Keratinocyte (primary cell): ENCODE results near the gene STAC. TPM values are rescaled to one million over a fixed set of nuclear protein-coding genes. Genes with fewer than 3 reads are reported as not detected.

Experiments
- DNase-seq: peaks from one replicate; pipeline ENCODE4 v3.0.0-alpha.2; 2011; ENCODE audit warnings: low read depth, missing footprints, low spot score
- FAIRE-seq: peaks from 2 replicates; lab custom pipeline; 2011; peaks lifted over from hg19 to GRCh38; lab: Jason Lieb, UNC
- H2AFZ ChIP-seq: 2 replicates; pipeline ENCODE4 v1.6.0; 2012; ENCODE audit warnings: low read length, control low read depth, inconsistent platforms; ENCODE audit not compliant: control insufficient read depth
- H3K27ac ChIP-seq: 2 replicates; pipeline ENCODE4 v1.5.1; 2011; ENCODE audit warnings: low read length; ENCODE audit not compliant: control insufficient read depth, insufficient read depth
- H3K27me3 ChIP-seq: 3 replicates; pipeline ENCODE4 v1.6.0; 2011; ENCODE audit warnings: low read length; ENCODE audit not compliant: control insufficient read depth, insufficient read depth; ENCODE audit errors: extremely low read depth
- H3K36me3 ChIP-seq, 2 experiments: 2 replicates in 1 of 2; 3 replicates in 1 of 2; pipeline ENCODE4 v1.5.1; 2011; ENCODE audit warnings: low read length in 2 of 2, mild to moderate bottlenecking in 1 of 2; ENCODE audit not compliant: control insufficient read depth in 2 of 2, insufficient read depth in 2 of 2; ENCODE audit errors: extremely low read depth in 1 of 2
- H3K4me1 ChIP-seq: 3 replicates; pipeline ENCODE4 v1.5.1; 2011; ENCODE audit warnings: low read length; ENCODE audit not compliant: control insufficient read depth, insufficient read depth; ENCODE audit errors: extremely low read depth
- H3K4me2 ChIP-seq: 3 replicates; pipeline ENCODE4 v1.6.0; 2011; ENCODE audit warnings: low read depth, low read length; ENCODE audit not compliant: control insufficient read depth, insufficient read depth; ENCODE audit errors: extremely low read depth
- H3K4me3 ChIP-seq, 3 experiments: fragments of 200-600 bp in 1 of 3; sonication (generic) in 1 of 3; 2 replicates in 2 of 3; 3 replicates in 1 of 3; pipeline ENCODE4 v1.5.1; 2011 to 2016; ENCODE audit warnings: low read length in 3 of 3, mild to moderate bottlenecking in 3 of 3, control low read depth in 2 of 3, inconsistent platforms in 1 of 3, low read depth in 1 of 3, mixed read lengths in 1 of 3, mixed run types in 1 of 3, moderate library complexity in 1 of 3; ENCODE audit not compliant: control insufficient read depth in 2 of 3, insufficient read depth in 2 of 3; ENCODE audit errors: extremely low read depth in 1 of 3
- H3K79me2 ChIP-seq: 2 replicates; pipeline ENCODE4 v1.6.0; 2012; ENCODE audit warnings: low read length; ENCODE audit not compliant: control insufficient read depth, insufficient read depth
- H3K9ac ChIP-seq: 3 replicates; pipeline ENCODE4 v1.6.0; 2011; ENCODE audit warnings: low read length; ENCODE audit not compliant: control insufficient read depth, insufficient read depth; ENCODE audit errors: extremely low read depth
- H3K9me1 ChIP-seq: 3 replicates; pipeline ENCODE4 v1.6.0; 2011; ENCODE audit warnings: low read length; ENCODE audit not compliant: control insufficient read depth, insufficient read depth; ENCODE audit errors: extremely low read depth
- H3K9me3 ChIP-seq: 2 replicates; pipeline ENCODE4 v1.5.1; 2012; ENCODE audit warnings: low read depth, low read length; ENCODE audit not compliant: control insufficient read depth
- H4K20me1 ChIP-seq: 3 replicates; pipeline ENCODE4 v1.6.0; 2011; ENCODE audit warnings: low read length; ENCODE audit not compliant: control insufficient read depth, insufficient read depth; ENCODE audit errors: extremely low read depth
- CTCF ChIP-seq, 3 experiments: IDR thresholded peaks in 1 of 3; conservative IDR thresholded peaks in 1 of 3; optimal IDR thresholded peaks in 1 of 3; 2 replicates in 2 of 3; 3 replicates in 1 of 3; pipeline versions ENCODE3 to v1.5.1; 2011; ENCODE audit warnings: low read length in 3 of 3, mild to moderate bottlenecking in 3 of 3, moderate library complexity in 2 of 3, control low read depth in 1 of 3, inconsistent platforms in 1 of 3; ENCODE audit not compliant: insufficient read depth in 2 of 3; ENCODE audit errors: extremely low read depth in 1 of 3
- EZH2 ChIP-seq: IDR thresholded peaks from one replicate; pipeline ENCODE4 v1.6.1; 2012; ENCODE audit warnings: inconsistent platforms, mild to moderate bottlenecking, low read length, moderate library complexity
- dilution Hi-C: fragments of 300-500 bp; cut with MboI; formaldehyde crosslinking; loops from one replicate; pipeline ENCODE4 v1.7.0; 2020; ENCODE audit warnings: low sequenced_read_pairs; ENCODE audit not compliant: extremely low pct_ligation_motif_present
- polyA plus RNA-seq, 5 experiments: library from polyadenylated mRNA; depleted of rRNA in 3 of 5; stranded (reverse) in 3 of 5; stranded (forward) in 1 of 5; unstranded in 1 of 5; fragments of >200 nt; gene quantifications; 1 replicate in 1 of 5; 2 replicates in 3 of 5; 3 replicates in 1 of 5; pipeline versions ENCODE4 v1.2.1 to v1.2.3, GENCODE V29; 2011 to 2012; ENCODE audit warnings: missing spikeins in 2 of 5, low read depth in 1 of 5, low replicate concordance in 1 of 5

STAC gene
- polyA plus RNA-seq, 1 donor (not counting 4 experiments of a cell fraction or from before 2014, with no cell fraction given) = 7.9 TPM

- no peak overlapping the region for H3K4me2 ChIP-seq
- dilution Hi-C loops = no loop called here
- H3K4me3 ChIP-seq = no peak overlapping the region
- H3K79me2 ChIP-seq = no peaks in the 10 kb centered on the region
- no peaks in the 10 kb centered on the region for H4K20me1 ChIP-seq
- H3K9me3 ChIP-seq = no peaks in the 10 kb centered on the region
- H3K27me3 ChIP-seq = no peaks in the 10 kb centered on the region
- H3K4me1 ChIP-seq = no peaks in the 10 kb centered on the region
- no peak for DNase-seq
- no peak overlapping the region for H3K9ac ChIP-seq
- H2AFZ ChIP-seq = no peak overlapping the region
- H3K9me1 ChIP-seq = no peaks in the 10 kb centered on the region
- TF ChIP-seq CTCF (optimal IDR thresholded peaks at IDR 0.05 in 1 of 3, IDR thresholded peaks at IDR 0.05 in 1 of 3, conservative IDR thresholded peaks at IDR 0.05 in 1 of 3; ENCODE audit: extremely low read depth in 1 of 3, insufficient read depth in 2 of 3, low read length in 3 of 3) = no peak
- no peak for FAIRE-seq
- no peaks in the 10 kb centered on the region for H3K36me3 ChIP-seq
- H3K27ac ChIP-seq = no peak overlapping the region
Measured at GRCh38 chr3:36520241-36521006, 140.1 kb downstream of the STAC start.

- Histone ChIP-seq H3K4me2 (no peak overlapping the region), H3K27ac (no peak overlapping the region), H2AFZ (no peak overlapping the region), H3K27me3 (no peaks in the 10 kb centered on the region), H3K9me1 (no peaks in the 10 kb centered on the region), H3K4me3 (no peak overlapping the region), H3K9me3 (no peaks in the 10 kb centered on the region), H3K36me3 (no peaks in the 10 kb centered on the region), H3K79me2 (no peaks in the 10 kb centered on the region), H4K20me1 (no peaks in the 10 kb centered on the region), H3K4me1 (no peaks in the 10 kb centered on the region), H3K9ac (no peak overlapping the region)
- DNase-seq (no peak), FAIRE-seq (no peak)
- TF ChIP-seq CTCF (optimal IDR thresholded peaks at IDR 0.05 in 1 of 3, IDR thresholded peaks at IDR 0.05 in 1 of 3, conservative IDR thresholded peaks at IDR 0.05 in 1 of 3; ENCODE audit: extremely low read depth in 1 of 3, insufficient read depth in 2 of 3, low read length in 3 of 3) (no peak), EZH2 (no peak)
- dilution Hi-C loops = no loop called here
Measured at GRCh38 chr3:36521007-36521379, 140.7 kb downstream of the STAC start.
